K562 (cell line): ENCODE data around the gene MRNIP. TPM values are rescaled to one million over a fixed set of nuclear protein-coding genes. Genes with fewer than 3 reads are reported as not detected.

Experiments used
- CREB1 ChIP-seq, 2 experiments: sonication (generic) in 1 of 2; formaldehyde crosslinking in 1 of 2; IDR thresholded peaks; 2 replicates each; pipeline versions ENCODE4 v1.6.1 to v1.8.0; 2012 to 2022; ENCODE audit warnings: inconsistent platforms in 1 of 2, mild to moderate bottlenecking in 1 of 2, missing genetic modification reagents in 1 of 2, moderate library complexity in 1 of 2
- MGA ChIP-seq: fragments of 450-650 bp; IDR thresholded peaks from 2 replicates; pipeline ENCODE4 v1.6.1; 2016; ENCODE audit warnings: mild to moderate bottlenecking, moderate library complexity
- POLR2G ChIP-seq: fragments of 200-400 bp; formaldehyde crosslinking; IDR thresholded peaks from 2 replicates; pipeline ENCODE4 v1.6.1; 2017; ENCODE audit warnings: low read depth, mild to moderate bottlenecking, antibody characterized with exemption, low read length, moderate library complexity
- XRCC3 ChIP-seq: fragments of 450-650 bp; IDR thresholded peaks from 2 replicates; pipeline ENCODE4 v1.6.1; 2017; ENCODE audit warnings: mild to moderate bottlenecking, moderate library complexity
- ZNF174 ChIP-seq: fragments of 250-450 bp; sonication (Bioruptor Pico); IDR thresholded peaks from 2 replicates; pipeline ENCODE4 v1.4.0; 2020; ENCODE audit warnings: mild to moderate bottlenecking
- ZNF583 ChIP-seq: fragments of 250-450 bp; sonication (Bioruptor Pico); IDR thresholded peaks from 2 replicates; pipeline ENCODE4 v1.4.0; 2020
- polyA plus RNA-seq, 8 experiments: library from polyadenylated mRNA; depleted of rRNA in 4 of 8; stranded (reverse) in 5 of 8; unstranded in 3 of 8; fragments of >200 nt; fragmentation: Nextera tagmentation in 2 of 8; fragmentation: Illumina TruSeq in 1 of 8; extraction: Ambion mirVana in 2 of 8; extraction: Trizol in 1 of 8; gene quantifications; 2 replicates each; pipeline versions ENCODE4 v1.2.1 to v1.2.3, GENCODE V29; 2011 to 2014; ENCODE audit warnings: inconsistent platforms in 1 of 8, missing spikeins in 1 of 8
- total RNA-seq, 7 experiments: library from RNA; depleted of rRNA in 6 of 7; stranded (reverse); fragments of >200 nt in 6 of 7; fragmentation: Illumina TruSeq in 2 of 7; extraction: Trizol in 2 of 7; gene quantifications; 2 replicates each; pipeline versions ENCODE4 v1.2.1 to v1.2.3, GENCODE V29; 2011 to 2021; ENCODE audit warnings: low replicate concordance in 1 of 7

The MRNIP gene
- total and polyA plus RNA-seq, 9 of the 15 experiments (the other 6 are each of a cell fraction or from before 2014, with no cell fraction given), result 3.6 to 39.0 (median 16.8) TPM

- TF ChIP-seq MGA, result no peak
- 0 out of 2 replicates have a peak, but pooled peaks have one; percentile 33 for TF ChIP-seq POLR2G
- no peak for TF ChIP-seq CREB1 (IDR thresholded peaks at IDR 0.05)
- no peak for TF ChIP-seq CREB1 (CRISPR knock-in tag; IDR thresholded peaks at IDR 0.05)
- TF ChIP-seq ZNF583, result no peak
- no peak for TF ChIP-seq ZNF174 (CRISPR knock-in tag)
- no peak for TF ChIP-seq XRCC3
These were observed 24.5 kb downstream of the MRNIP start (continued) for GRCh38 chr5:179834120-179834519.
